Testis (tissue), 3 donors: ENCODE measurements around the gene HECTD4. TPM values are rescaled to one million over a fixed set of nuclear protein-coding genes. Genes with fewer than 3 reads are reported as not detected.

Source experiments
- DNase-seq: peaks from one replicate; pipeline ENCODE4 v3.0.0-alpha.2; 2019
- H3K27ac ChIP-seq, 2 donors: fragments of 200-600 bp; sonication (generic); one replicate each; pipeline ENCODE4 v1.5.1; 2019
- H3K27me3 ChIP-seq: fragments of 200-600 bp; sonication (generic); one replicate; pipeline ENCODE4 v1.5.1; 2019
- H3K36me3 ChIP-seq: fragments of 200-600 bp; sonication (generic); one replicate; pipeline ENCODE4 v1.5.1; 2017; ENCODE audit warnings: low read depth; ENCODE audit errors: missing control alignments
- H3K4me1 ChIP-seq: fragments of 200-600 bp; sonication (generic); one replicate; pipeline ENCODE4 v1.5.1; 2019
- H3K4me3 ChIP-seq, 2 donors: fragments of 200-600 bp; sonication (generic); one replicate each; pipeline ENCODE4 v1.5.1; 2017 to 2019
- H3K9me3 ChIP-seq: fragments of 200-600 bp; sonication (generic); one replicate; pipeline ENCODE4 v1.5.1; 2017
- POLR2A ChIP-seq: fragments of 450-650 bp; IDR thresholded peaks from one replicate; pipeline ENCODE4 v1.6.1; 2017; ENCODE audit warnings: antibody characterized with exemption, mild to moderate bottlenecking, moderate library complexity
- WGBS, 2 donors: methylation state at CpG; one replicate each; pipeline ENCODE4 v1.1.5; 2018; 5-methylcytosine and 5-hydroxymethylcytosine counted together
- intact Hi-C: fragments of 100-400 bp; cut with DNase I; formaldehyde crosslinking; loops from one replicate; pipeline ENCODE4 v1.15.1; 2023; ENCODE audit warnings: low total_unique reads
- polyA plus RNA-seq: library from polyadenylated mRNA; stranded (reverse); fragments of 350-450 nt; fragmentation: Illumina TruSeq; extraction: RNeasy Lipid Tissue Mini Kit (QIAGEN cat#74804); gene quantifications from one replicate; pipeline ENCODE4 v1.2.3, GENCODE V29; 2014; ENCODE audit warnings: low read depth, low replicate concordance; ENCODE audit not compliant: insufficient read depth
- total RNA-seq, 2 donors: library from RNA; depleted of rRNA; stranded (reverse); fragments of >200 nt; gene quantifications; one replicate each; pipeline ENCODE4 v1.2.3, GENCODE V29; 2016
- TF ChIP-seq, protein P1 (sequence below), 3 experiments: fragments of 450-650 bp in 2 of 3; fragments of 200-600 bp in 1 of 3; sonication (generic) in 1 of 3; IDR thresholded peaks; one replicate each; pipeline ENCODE4 v1.5.1; 2016 to 2019; ENCODE audit warnings: antibody characterized with exemption in 3 of 3, mild to moderate bottlenecking in 2 of 3, moderate library complexity in 1 of 3

The HECTD4 gene
- total and polyA plus RNA-seq, 3 donors from 2014 or later: 49.6 to 91.8 (median 68.8) TPM

GRCh38 chr12:112304436-112304835, 77.8 kb downstream of the HECTD4 start:
- Histone ChIP-seq H3K9me3 (no peaks in the 10 kb centered on the region), H3K4me1 (no peaks in the 10 kb centered on the region), H3K27ac (no peak overlapping the region), H3K4me3 (no peak overlapping the region), H3K27me3 (no peaks in the 10 kb centered on the region), H3K36me3 (no peaks in the 10 kb centered on the region)
- WGBS, 2 donors: 83 to 88% methylated on average over 4 of the region's 4 CpGs
- TF ChIP-seq POLR2A: no peak
- TF ChIP-seq, protein P1, sequence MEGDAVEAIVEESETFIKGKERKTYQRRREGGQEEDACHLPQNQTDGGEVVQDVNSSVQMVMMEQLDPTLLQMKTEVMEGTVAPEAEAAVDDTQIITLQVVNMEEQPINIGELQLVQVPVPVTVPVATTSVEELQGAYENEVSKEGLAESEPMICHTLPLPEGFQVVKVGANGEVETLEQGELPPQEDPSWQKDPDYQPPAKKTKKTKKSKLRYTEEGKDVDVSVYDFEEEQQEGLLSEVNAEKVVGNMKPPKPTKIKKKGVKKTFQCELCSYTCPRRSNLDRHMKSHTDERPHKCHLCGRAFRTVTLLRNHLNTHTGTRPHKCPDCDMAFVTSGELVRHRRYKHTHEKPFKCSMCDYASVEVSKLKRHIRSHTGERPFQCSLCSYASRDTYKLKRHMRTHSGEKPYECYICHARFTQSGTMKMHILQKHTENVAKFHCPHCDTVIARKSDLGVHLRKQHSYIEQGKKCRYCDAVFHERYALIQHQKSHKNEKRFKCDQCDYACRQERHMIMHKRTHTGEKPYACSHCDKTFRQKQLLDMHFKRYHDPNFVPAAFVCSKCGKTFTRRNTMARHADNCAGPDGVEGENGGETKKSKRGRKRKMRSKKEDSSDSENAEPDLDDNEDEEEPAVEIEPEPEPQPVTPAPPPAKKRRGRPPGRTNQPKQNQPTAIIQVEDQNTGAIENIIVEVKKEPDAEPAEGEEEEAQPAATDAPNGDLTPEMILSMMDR (IDR thresholded peaks at IDR 0.05): no peak
- no peak for DNase-seq
- intact Hi-C loops: no loop called here

- no peak for TF ChIP-seq POLR2A
- TF ChIP-seq, protein P1 (IDR thresholded peaks at IDR 0.05): no peak
- no peaks in the 10 kb centered on the region for H3K36me3 ChIP-seq
- no peak for DNase-seq
- 87 to 92% methylated on average over 2 of the region's 2 CpGs for WGBS, 2 donors
- H3K27me3 ChIP-seq: no peaks in the 10 kb centered on the region
- H3K4me1 ChIP-seq: no peaks in the 10 kb centered on the region
- no peak overlapping the region for H3K4me3 ChIP-seq
- no peak overlapping the region for H3K27ac ChIP-seq
- intact Hi-C loops: no loop called here
- H3K9me3 ChIP-seq: no peaks in the 10 kb centered on the region
These were observed 78.4 kb downstream of the HECTD4 start for GRCh38 chr12:112303799-112304198.

GRCh38 chr12:112303004-112303403, 79.2 kb downstream of the HECTD4 start:
- no peak overlapping the region for H3K27ac ChIP-seq
- intact Hi-C loops: no loop called here
- TF ChIP-seq POLR2A: no peak
- TF ChIP-seq, protein P1 (IDR thresholded peaks at IDR 0.05): no peak
- H3K4me3 ChIP-seq: no peak overlapping the region
- H3K9me3 ChIP-seq: no peaks in the 10 kb centered on the region
- no peak for DNase-seq
- 82 to 87% methylated on average over 3 of the region's 3 CpGs for WGBS, 2 donors
- H3K4me1 ChIP-seq: no peaks in the 10 kb centered on the region
- no peaks in the 10 kb centered on the region for H3K36me3 ChIP-seq
- H3K27me3 ChIP-seq: no peaks in the 10 kb centered on the region

DNA sequence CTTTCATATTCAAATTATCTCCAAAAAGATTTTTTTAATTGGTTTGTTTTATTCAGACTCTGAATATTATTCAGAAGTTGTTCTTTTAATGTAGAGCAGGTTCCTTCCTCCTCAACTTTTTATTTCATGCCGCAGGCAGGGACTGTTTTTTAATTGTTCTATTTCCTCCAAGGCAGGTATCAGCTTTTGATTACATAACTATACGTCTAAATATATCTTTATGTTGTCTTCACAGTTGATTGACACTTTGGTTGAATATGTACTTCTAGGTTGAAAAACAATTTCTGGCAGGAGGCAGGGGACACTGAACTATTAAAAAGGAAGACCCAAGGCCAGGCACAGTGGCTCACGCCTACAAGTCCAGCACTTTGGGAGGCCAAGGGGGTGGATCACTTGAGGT, 82.5 kb downstream of the HECTD4 start:
- Histone ChIP-seq H3K27me3 (no peaks in the 10 kb centered on the region), H3K4me1 (no peaks in the 10 kb centered on the region), H3K36me3 (no peaks in the 10 kb centered on the region), H3K27ac (no peak overlapping the region), H3K4me3 (no peak overlapping the region), H3K9me3 (no peaks in the 10 kb centered on the region)
- intact Hi-C loops: no loop called here
- no peak for TF ChIP-seq POLR2A
- TF ChIP-seq, protein P1 (IDR thresholded peaks at IDR 0.05): no peak
- 79 to 84% methylated on average over 3 of the region's 3 CpGs for WGBS, 2 donors
- DNase-seq: no peak

DNA sequence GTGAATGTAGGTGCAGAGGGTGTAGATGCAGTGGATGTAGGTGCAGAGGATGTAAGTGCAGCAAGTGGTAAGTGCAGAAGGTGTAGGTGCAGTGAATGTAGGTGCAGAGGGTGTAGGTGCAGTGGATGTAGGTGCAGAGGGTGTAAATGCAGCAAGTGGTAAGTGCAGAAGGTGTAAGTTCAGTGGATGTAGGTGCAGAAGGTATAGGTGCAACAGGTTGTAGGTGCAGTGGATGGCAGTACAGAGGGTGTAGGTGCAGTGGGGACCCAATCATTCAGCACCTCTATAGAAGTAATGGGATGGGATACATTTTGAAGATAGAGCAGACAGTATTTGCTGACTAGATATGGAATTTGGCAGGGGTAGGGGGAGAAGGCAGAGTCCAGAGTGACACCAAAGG, 85.0 kb downstream of the HECTD4 start:
- intact Hi-C loops: no loop called here
- no peak for TF ChIP-seq POLR2A
- TF ChIP-seq, protein P1 (IDR thresholded peaks at IDR 0.05): no peak
- H3K27ac ChIP-seq: no peak overlapping the region
- H3K36me3 ChIP-seq: no peaks in the 10 kb centered on the region
- H3K4me1 ChIP-seq: no peaks in the 10 kb centered on the region
- no peaks in the 10 kb centered on the region for H3K27me3 ChIP-seq
- H3K4me3 ChIP-seq: no peak overlapping the region
- DNase-seq: no peak
- no peaks in the 10 kb centered on the region for H3K9me3 ChIP-seq
